ENCODE measurements around the gene VTI1A.

Gene VTI1A

DNA sequence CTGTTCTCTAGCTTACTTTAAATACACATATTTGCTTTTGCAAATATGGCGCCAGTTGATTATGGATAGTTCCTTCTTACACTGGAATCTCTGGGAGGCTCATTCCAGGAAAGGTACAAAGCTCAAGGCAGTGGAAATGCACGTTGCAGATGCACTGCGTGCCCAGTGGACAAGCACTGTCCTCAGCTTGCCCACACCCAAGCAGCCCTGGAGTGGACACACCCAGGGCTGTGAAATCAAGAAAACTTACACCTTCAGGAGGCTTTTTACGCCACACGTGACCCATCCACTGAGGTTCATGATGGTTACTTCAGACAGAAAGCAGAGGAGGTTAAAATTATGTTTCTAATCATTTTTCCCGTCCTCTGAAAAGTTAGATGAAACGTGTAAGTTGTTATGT is 248.5 kb downstream of the VTI1A start:
- DNase-seq: no peak

DNA sequence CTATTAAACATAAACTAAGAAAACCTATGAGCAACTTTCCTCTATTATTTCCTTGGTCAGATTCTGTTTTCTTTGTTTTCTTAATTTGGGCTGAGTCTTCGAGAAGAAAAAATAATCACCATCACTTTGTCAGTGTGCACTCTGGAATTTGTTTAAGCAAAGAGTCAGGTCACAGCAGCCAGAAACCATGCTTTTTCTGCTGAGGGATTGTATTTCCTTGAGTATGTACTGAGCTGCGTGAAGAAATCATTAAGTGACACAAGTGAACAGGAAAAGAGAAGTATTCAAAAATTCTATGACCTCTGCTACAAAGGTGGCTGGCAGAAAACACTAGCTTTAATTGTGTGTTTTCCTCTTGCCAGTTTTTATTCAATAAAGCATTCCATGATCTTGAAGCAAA is 249.6 kb downstream of the VTI1A start:
- no peak for DNase-seq

DNA sequence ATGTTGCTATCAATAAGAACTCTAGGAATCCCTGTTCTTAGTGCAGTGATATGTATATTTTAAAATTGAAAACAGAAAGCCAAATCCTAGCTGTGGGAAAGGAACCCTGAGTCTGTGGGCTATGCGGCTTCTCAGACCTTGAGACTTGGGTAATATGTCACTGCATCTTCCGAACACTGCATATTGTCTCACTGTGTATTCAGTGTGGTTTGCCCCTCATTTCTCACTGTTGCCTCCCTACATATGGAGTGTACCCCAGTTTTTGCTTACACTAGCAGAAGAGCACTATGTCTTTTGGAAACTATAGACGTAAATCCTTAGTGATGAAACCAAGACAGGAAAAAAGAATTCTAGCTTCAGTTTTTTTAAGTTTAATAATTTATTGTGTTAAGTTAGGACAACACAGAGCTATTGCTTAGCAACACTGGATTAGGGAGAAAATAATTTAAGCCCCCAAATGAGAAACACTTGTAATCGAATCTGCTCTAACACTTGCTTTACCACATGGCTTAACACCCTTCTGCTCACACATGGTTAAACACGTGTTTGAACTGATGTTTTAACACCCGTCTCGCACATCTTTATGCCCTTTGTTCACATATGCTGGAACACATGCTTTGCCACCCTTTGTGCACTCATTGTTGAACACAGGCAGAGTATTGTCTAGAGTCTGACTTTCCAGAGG is 251.3 kb downstream of the VTI1A start:
- DNase-seq: no peak

DNA sequence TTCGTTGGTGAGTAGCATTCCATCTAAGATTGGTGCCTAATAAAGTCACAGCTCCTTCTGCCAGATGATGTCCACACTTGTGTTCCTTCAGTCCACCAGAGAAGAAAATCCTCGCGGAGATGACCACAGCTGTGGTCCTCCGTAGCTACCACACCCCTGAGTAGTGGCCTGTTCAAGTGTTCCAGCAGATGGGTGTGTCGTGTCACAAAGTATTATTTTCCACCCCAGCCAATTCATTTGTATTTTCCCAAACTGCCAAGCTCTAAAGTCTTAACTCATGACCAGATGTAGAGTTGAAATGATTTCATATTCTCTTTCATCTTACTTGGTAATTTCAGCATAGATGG is 251.8 kb downstream of the VTI1A start:
- no peak for DNase-seq

DNA sequence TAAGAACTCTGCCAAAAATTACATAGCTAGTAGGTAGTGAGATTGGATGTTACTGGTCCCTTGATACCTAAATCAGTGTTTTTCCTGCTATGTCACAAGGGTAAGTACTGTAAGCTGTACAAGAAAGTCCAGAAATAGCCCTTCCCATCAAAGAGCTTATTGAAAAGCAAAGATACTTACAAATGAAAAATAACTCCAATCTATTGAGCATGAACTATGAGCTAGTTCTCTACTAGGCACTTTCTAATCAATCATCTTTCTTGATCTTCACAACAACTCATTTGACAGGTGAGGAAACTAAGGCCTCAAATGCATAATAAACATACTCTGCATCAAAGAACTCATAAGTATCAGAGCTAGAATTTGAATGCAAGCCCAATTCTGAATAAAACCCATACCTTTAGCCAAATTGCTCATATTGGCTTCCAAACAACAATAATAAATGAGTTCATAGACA is 253.2 kb downstream of the VTI1A start:
- DNase-seq: no peak

DNA sequence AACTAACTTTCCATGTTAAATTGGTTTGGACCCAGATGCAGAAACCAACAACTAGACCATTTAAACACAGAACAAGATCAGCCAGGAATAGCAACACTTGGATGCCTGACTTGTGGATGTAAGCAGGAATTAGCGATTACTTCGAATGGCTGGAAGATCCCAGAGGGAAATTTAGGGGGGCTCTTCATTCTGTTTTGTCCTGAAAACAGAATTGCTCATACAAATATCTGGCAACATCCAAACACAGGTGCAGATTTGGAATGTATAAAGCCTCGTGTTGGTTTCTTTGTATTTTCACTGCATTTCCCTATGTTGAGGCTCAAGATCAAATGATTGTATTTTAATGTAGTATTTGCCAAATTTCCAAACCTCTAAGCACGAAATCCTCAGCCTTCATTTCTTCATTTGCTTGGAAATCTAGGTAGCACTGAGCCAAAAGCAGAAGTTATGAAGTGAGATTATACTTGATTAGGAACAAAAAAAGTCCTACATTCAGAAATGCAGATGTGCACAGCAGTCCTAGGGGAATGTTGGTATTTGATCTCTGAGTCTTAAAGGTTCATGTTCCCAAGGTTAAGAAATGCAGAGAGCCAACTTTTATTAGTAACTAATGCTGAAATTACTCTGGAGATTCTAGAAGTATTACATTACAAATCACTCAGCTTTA is 254.3 kb downstream of the VTI1A start:
- DNase-seq: no peak

DNA sequence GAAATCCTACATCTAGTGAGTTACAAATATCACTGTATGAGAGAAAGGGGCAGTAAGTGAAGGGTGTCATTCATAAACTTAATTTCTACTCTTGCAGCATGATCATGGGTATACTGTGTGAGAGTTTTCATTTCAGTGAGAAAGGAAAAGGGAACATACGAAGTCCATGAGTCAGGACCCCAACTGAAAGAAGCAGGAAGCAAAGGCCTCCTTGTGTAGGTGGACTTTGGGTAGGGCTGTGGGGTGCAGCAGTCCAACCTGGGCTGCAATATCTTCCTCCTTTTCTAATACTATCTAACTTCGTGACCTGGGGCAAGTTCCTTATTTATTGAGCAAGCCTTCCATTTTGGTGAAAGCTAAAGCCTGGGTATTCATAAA is 254.9 kb downstream of the VTI1A start:
- DNase-seq: no peak

DNA sequence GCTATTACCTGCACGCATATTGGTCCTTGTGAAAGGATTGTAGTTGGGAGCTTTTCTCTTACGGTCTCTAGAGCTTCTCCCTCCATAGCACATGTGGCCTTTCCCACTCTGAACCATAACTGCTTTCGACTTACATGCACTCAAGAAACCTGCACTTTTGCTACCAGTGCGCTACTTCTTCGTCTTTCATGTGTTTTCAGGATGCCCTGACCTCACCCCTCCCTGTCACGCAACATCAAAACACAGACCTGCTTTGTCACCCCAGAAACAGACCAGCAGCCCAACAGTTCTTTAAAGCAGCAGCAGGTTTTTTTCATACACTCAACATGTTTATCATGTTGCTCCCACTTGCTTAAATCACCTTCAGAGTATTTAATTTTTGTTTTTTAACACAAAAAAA is 259.6 kb downstream of the VTI1A start:
- no peak for DNase-seq

DNA sequence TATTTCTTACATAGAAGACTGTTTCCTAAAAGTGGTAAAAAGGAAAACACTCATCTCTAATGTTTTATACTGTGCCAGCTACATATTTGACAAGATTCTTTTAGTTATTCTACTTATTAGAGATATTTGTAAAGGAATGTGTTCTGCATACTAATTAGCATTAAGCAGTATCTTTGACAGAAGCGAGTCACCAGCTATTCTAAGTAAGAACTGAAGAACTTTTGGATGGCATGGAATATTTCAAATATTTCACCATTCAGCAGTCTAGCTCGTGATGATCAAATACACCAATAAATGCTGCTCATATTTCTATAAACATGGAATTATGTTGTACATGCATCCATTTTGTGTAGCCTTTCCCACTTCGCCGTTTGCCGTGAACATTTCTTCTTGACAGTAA is 261.4 kb downstream of the VTI1A start:
- DNase-seq: no peak

DNA sequence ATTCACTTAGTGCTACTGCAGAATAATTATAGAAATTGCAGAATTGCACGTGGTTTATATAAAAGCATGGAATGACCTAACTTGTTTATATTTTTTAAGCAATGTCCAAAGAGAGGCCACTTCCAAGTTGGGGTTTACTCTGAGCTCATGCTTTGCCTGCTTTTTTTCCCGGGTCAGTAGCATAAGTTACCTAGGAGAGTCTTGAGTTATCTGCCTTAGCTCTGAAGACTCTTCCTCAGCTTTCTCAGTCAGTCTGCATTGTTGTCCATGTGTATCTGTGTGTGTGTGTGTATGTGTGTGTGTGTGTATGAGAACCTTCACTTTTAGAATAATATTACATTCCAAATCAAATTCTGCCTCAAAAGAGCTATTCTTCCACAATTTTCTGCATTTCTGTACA is 263.5 kb downstream of the VTI1A start:
- DNase-seq: no peak

DNA sequence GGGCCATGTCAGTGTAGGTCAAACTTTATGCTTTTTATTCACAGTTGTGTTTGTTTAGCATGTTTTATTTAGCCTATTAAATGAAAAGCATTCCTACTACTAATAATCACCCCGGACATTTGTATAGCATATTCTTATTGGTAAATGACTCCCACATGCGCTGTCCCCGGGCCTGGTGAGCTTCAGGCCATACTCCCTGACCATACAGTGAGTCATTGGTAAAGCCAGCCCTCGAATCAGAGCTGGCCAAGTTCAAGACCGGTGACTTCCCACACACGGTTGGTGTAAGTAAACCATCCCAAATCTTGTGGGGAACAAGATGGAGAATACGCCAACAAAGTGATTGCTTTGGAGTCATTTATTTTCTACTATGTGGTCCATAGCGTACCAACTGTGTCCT is 264.4 kb downstream of the VTI1A start:
- no peak for DNase-seq

DNA sequence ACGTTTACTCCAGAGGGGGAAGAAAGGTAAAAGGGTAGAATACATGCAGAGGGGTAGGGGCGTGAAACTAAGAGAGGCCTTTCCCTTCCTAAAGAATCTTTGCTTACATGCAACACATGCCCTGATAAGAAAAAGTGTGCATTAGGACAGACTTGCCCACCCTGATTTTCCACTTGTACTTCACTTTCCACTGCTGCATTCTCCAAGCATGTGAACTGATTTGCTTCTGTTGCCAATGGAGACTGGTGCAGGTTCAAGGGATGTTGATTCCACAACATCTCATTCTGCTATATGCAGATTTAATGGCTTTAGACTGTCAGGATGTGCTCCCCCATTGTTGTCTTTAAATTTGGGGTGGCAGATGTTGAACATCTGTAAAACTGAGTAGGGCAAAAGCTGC is 265.5 kb downstream of the VTI1A start:
- no peak for DNase-seq

DNA sequence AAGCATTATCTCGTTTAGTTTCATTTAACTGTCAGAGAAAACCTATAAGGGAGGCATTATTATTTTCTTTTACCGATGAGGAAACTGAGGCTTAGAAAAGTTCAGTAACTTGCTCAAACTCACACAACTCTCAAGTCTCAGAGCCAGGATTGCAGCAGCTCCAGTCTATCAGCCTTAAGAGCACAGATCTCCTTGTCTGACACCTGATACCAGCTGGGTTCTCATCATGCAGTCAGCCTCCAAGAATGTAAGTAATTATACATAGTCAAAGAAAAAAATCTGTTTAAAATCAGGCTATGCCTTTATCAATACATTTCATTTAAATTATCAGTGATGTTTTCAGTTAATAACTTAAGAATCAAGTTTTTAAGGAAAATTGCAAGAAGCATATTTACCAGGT is 266.4 kb downstream of the VTI1A start:
- no peak for DNase-seq

DNA sequence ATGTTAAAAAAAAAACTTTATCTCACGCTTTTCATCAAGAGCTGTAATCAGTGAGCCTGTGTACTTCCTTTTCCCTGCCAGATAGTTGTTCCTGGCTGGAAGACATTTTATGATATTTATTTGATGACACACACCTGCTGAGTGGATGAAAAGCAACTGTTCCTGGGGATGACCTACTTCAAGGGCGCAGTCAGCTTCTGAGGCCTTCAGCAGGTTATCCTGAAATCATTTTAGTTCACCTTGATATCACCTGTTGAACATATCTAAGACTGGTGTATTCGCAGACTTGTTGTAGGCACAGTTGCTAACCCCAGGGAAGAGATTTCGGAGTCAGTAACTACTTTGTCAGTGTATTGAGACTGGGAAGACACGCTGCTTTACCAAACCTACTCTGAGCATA is 268.6 kb downstream of the VTI1A start:
- DNase-seq: no peak

DNA sequence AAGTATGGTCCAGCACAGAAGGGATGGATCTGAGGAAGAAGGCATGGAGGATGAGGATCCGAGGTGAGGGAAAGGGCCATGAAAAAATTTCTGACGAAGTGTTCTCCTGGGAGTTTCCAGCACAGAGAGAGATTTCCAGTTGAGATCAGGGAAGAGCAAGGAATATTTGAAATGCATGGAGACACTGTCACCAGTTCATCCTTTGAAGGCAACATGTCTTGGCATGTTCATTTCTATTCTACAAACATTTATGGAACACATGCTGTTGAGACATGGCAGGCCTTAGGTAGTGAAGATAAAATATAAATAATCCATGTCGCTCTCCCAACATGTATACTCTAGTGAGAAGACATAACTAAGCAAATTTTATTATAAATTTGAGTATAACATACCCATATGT is 269.1 kb downstream of the VTI1A start:
- DNase-seq: no peak

DNA sequence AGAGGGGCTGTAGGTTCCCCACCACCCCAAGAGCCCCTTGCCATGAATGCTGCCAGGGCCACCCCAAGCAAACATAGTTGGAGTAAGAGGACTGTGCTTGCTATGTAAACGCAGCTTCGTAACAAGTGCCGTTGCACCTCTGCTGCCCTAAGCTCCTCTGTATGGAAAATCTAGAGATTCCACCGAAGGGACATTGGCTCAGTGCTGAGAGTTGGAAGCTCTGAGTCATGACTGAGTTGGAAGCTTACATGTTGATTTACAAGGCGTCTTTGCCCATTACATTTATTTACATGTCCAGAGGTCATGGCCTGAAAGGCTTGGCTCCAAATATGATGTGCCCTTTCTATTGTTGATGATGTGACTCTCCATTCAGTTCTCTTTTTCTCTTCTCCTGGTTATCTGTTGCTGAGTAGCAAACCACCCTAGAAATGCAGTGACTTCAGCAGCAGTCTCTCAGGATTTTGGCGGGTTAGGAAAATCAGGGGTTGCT is 270.0 kb downstream of the VTI1A start:
- DNase-seq: no peak

DNA sequence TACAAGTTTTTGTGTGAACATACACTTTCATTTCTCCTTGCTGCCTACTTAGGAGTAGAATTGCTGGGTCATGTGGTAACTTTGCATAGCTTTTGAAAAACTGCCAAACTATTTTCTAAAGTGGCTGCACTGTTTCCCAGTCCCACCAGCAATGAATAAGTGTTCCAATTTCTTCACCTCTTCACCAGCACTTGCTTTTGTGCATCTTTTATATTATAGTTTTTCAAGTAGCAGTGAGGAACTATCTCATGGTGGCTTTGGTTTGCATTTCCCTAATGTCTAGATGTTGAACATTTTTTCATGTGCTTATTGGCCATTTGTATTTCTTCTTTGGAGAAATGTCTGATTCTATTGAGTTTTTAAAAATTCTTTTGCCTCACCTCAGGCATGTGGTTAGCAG is 273.2 kb downstream of the VTI1A start:
- no peak for DNase-seq

DNA sequence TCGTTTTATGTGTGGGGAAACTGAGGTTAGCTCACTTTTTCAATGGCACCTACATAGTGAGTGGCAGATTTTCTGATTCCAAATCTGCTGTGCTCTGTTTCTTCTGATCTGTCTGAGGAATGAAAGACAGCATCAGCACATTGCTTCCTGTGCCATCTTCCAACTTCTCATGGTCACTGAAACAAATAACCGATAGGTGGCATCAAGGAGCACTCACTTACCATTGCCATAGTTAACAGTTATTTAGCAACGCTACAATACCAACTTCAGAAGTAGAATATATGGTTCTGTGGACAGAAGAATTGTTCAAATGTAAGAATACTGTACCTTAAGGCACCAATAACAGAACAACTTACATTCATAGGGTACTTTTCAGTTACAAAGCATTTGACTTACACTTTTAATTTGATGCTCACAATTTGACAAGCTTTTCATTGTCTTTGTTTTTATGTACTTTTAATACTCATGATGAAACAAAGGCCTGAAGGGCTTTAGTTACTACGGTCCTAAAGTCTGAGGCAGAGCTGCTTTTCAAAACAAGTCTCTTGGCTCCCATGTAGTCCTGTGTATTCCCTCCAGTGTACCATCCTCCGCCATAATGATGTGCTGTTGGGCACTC is 274.2 kb downstream of the VTI1A start:
- peak; percentile 46 for DNase-seq

DNA sequence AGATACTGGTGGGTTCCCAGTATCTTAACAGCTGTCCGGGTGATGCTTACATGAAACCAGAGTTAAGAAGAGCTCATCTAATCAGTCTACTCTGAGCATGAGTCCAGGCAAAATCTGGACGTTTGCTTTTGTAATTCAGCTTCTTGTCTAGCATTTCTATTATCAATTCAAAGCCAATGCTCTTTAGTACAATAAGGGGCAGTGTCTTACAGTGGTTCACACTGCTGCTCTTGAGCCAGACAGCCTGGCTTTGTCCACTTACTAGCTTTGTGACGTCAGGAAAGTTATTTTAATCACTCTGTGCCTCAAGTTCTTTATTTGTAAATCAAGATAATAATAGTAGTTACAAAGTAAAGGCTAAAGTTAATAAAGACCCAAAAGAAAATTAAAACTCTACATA is 275.7 kb downstream of the VTI1A start:
- no peak for DNase-seq

DNA sequence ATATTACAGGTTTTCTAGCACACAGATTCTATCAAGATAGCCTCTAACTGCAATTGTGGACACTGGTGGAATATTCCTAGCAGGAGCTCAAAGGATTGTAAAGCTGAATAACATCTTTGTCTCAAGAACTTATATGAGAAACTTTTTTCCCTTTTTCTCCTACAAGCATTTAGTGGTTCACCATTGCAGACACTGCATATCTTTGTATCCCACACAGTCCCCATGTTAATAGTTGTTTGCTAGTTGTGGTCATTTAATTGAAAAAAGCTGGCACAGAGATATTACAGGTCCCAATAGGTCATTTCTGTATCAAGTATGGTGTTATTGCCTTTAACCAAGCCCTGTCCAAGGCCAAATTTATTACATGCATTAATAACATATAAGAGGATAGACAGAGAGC is 276.9 kb downstream of the VTI1A start:
- no peak for DNase-seq

DNA sequence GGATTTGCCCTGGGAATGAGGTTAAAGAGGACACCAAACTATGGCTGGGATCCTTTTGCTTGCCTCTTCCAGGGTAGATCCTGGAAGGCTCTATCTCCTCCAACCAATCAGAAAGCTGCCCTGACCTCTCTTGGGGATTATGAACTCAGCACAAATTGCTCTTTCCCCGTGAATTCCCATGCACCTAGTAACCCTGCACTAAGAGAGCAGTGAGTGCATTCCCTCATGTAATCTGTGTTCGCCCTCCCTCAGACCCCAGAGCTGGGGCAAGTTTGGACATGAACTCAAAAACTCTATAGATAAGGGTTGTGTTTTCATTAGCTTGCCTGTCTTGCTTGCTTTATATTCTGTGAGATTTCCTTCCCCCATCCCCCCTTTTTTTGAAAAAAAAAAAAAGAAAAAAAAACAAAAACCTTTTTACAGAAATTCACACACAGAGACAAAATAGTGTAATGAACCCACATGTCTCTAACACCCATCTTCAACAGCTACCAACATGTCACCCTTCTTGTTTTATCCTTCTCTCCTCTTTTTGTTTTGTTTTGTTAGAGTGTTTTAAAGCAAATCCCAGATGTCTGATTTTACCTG is 277.5 kb downstream of the VTI1A start:
- DNase-seq: no peak

DNA sequence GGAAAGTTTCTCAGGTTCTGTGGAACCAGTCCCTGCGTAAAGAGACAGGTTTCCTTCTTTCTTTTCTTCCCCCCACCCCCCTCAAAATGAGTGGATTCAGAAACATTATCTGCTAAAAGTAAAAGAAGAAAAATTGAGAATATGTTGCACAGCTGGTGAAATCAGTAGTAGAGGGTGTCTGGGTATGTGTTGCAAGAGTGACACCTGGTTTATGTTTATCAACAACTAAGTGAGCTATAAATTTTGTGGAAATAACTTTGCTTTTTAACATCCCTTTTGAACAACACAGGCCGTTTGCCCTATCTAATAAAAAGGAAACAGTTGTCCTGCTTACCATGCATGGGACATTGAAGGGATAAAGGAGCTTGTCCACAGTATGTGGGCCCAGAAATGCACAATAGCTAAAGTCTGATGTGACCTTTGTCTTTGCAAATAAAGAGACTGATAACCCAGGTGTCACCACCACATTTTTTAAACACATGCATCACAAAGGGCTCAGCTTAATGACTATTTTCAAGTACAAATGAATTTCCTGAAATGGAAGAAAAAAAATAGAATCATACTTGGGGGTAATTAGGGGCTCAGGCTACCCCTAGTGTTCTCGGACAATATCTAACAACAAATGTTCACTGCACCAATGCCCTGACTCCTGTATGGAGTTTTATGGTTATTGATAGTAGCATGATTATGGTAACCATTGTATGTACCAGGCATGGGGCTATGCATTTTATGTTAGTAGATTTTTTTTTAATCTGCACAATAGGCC is 281.3 kb downstream of the VTI1A start:
- DNase-seq: no peak

DNA sequence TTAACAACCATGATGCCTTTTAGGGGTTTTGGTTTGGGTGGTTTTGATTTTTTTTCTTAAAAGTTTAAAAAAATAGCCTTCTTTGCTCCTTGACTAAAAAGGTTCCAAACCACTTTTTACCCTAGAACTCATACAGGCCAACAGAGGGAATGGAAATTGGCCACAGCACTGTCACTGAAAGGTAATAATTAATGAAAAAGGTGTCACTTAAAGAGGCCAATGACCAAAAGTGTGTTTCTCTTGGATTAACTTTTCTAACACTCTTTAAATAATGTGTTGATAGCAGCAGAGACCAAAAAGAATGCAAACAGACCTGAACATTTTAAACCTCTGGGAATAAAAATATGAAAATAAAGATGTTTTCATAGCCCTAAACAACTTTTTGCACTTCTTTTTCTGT is 282.0 kb downstream of the VTI1A start:
- no peak for DNase-seq
